K562 (cell line): ENCODE data around the gene AGPAT3. TPM values are rescaled to one million over a fixed set of nuclear protein-coding genes. Genes with fewer than 3 reads are reported as not detected.

Source experiments
- ATAC-seq: fragments of 200-7000 bp; cut with Tn5 transposase; 3 replicates; pipeline ENCODE4 v1.9.1; 2020; ENCODE audit warnings: moderate library complexity
- BruUV-seq: library from RNA; stranded (reverse); fragments of 400-500 nt; replicated peaks from 2 replicates; lab custom pipeline; 2021; lab: Mats Ljungman, UMichigan
- CTCF ChIA-PET: fragments of 300-600 bp; formaldehyde crosslinking; extraction: SDS; loops from one replicate; lab custom pipeline; 2021; ENCODE audit warnings: low intra/inter-chr PET ratio; lab: Yijun Ruan, JAX
- POLR2A ChIA-PET: fragments of 300-600, 350-650 bp; sonication (Branson Sonifier 250); formaldehyde crosslinking; extraction: SDS; loops from one replicate; lab custom pipeline; 2021; ENCODE audit warnings: antibody characterized with exemption, inconsistent platforms; lab: Yijun Ruan, JAX
- DNase-seq, 4 experiments: peaks; one replicate each; pipeline versions ENCODE4 v3.0.0 to v3.0.0-alpha.2; 2011 to 2018; ENCODE audit warnings: low spot score in 3 of 4, mixed read lengths in 3 of 4; ENCODE audit errors: extremely low read depth in 1 of 4
- FAIRE-seq: peaks from 2 replicates; lab custom pipeline; 2011; peaks lifted over from hg19 to GRCh38; lab: Jason Lieb, UNC
- H2AFZ ChIP-seq: 2 replicates; pipeline ENCODE4 v1.6.0; 2011; ENCODE audit warnings: low read depth, low read length, control low read depth, inconsistent platforms
- H3K27ac ChIP-seq: fragments of 200-600 bp; 3 replicates; pipeline ENCODE4 v1.8.0; 2011; ENCODE audit warnings: low read depth, mild to moderate bottlenecking, control low read depth, inconsistent platforms, low read length, moderate library complexity, mixed read lengths; ENCODE audit errors: extremely low read depth
- H3K27me3 ChIP-seq, 2 experiments: fragments of 300-600 bp in 1 of 2; 2 replicates in 1 of 2; 3 replicates in 1 of 2; pipeline versions ENCODE4 v1.6.0 to v1.8.0; 2011; ENCODE audit warnings: inconsistent platforms in 2 of 2, low read length in 2 of 2, mild to moderate bottlenecking in 1 of 2, mixed read lengths in 1 of 2, moderate library complexity in 1 of 2; ENCODE audit not compliant: control insufficient read depth in 2 of 2, insufficient read depth in 2 of 2
- H3K36me3 ChIP-seq: fragments of 300-600 bp; 3 replicates; pipeline ENCODE4 v1.8.0; 2011; ENCODE audit warnings: mild to moderate bottlenecking, low read length, inconsistent platforms; ENCODE audit not compliant: control insufficient read depth, insufficient read depth
- H3K4me1 ChIP-seq, 2 experiments: fragments of 200-600 bp in 1 of 2; replicated peaks in 1 of 2; 2 replicates in 1 of 2; 3 replicates in 1 of 2; pipeline versions ENCODE4 v1.5.1 to v1.8.0; 2011; ENCODE audit warnings: inconsistent platforms in 2 of 2, low read length in 2 of 2, mild to moderate bottlenecking in 1 of 2, mixed read lengths in 1 of 2, moderate library complexity in 1 of 2; ENCODE audit not compliant: control insufficient read depth in 2 of 2, insufficient read depth in 2 of 2
- H3K4me2 ChIP-seq: 2 replicates; pipeline ENCODE4 v1.6.1; 2011; ENCODE audit warnings: low read length, control low read depth, inconsistent platforms, mixed read lengths; ENCODE audit not compliant: insufficient read depth
- H3K4me3 ChIP-seq: fragments of 200-600 bp; sonication (generic), shearing (Covaris generic); 2 replicates; pipeline ENCODE4 v1.5.1; 2016; ENCODE audit warnings: control low read depth, inconsistent platforms
- H3K79me2 ChIP-seq: fragments of 200-600 bp; 3 replicates; pipeline ENCODE4 v1.8.0; 2011; ENCODE audit warnings: low read length, inconsistent platforms; ENCODE audit not compliant: control insufficient read depth, insufficient read depth
- H3K9ac ChIP-seq, 2 experiments: 2 replicates each; pipeline versions ENCODE4 v1.6.0 to v1.6.1; 2011; ENCODE audit warnings: low read depth in 2 of 2, low read length in 2 of 2, control low read depth in 1 of 2, inconsistent platforms in 1 of 2, mild to moderate bottlenecking in 1 of 2, mixed read lengths in 1 of 2; ENCODE audit not compliant: insufficient read depth in 1 of 2
- H3K9me1 ChIP-seq: one replicate; pipeline ENCODE4 v1.6.0; 2011; ENCODE audit warnings: inconsistent platforms, mild to moderate bottlenecking, low read length, moderate library complexity; ENCODE audit not compliant: control insufficient read depth, insufficient read depth
- H3K9me3 ChIP-seq: replicated peaks from 2 replicates; pipeline ENCODE4 v1.5.1; 2011; ENCODE audit warnings: low read depth, low read length, inconsistent platforms; ENCODE audit not compliant: control insufficient read depth, insufficient read depth
- H4K20me1 ChIP-seq: replicated peaks from 2 replicates; pipeline ENCODE4 v1.6.1; 2011; ENCODE audit warnings: low read length, inconsistent platforms, mixed read lengths; ENCODE audit not compliant: control insufficient read depth, insufficient read depth
- ATF1 ChIP-seq, 2 experiments: fragments of 450-650 bp in 1 of 2; IDR thresholded peaks; 2 replicates each; pipeline ENCODE4 v1.6.1; 2016; ENCODE audit warnings: missing compliant biosample characterization in 1 of 2, missing genetic modification characterization in 1 of 2
- CEBPG ChIP-seq, 3 experiments: fragments of 200-800 bp in 1 of 3; sonication (Bioruptor generic) in 1 of 3; sonication (generic) in 1 of 3; formaldehyde crosslinking in 1 of 3; IDR thresholded peaks in 2 of 3; conservative IDR thresholded peaks in 1 of 3; 2 replicates each; pipeline versions ENCODE4 v1.6.1 to v1.8.0; 2016 to 2022; ENCODE audit warnings: missing compliant biosample characterization in 2 of 3, missing genetic modification characterization in 2 of 3, mild to moderate bottlenecking in 1 of 3, missing genetic modification reagents in 1 of 3
- DPF2 ChIP-seq: fragments of 450-650 bp; IDR thresholded peaks from 2 replicates; pipeline ENCODE4 v1.6.1; 2016
- HCFC1 ChIP-seq: IDR thresholded peaks from 2 replicates; pipeline ENCODE4 v1.6.1; 2012; ENCODE audit warnings: low read depth, low read length, improper control_type of control experiment
- HDAC2 ChIP-seq: fragments of 450-650 bp; IDR thresholded peaks from 2 replicates; pipeline ENCODE4 v1.6.1; 2016; ENCODE audit warnings: mild to moderate bottlenecking
- HLTF ChIP-seq: fragments of 450-650 bp; IDR thresholded peaks from 2 replicates; pipeline ENCODE4 v1.6.1; 2016
- HNRNPK ChIP-seq: fragments of 200-400 bp; formaldehyde crosslinking; IDR thresholded peaks from one replicate; pipeline ENCODE4 v1.6.1; 2018; ENCODE audit warnings: mild to moderate bottlenecking, low read depth, low read length; ENCODE audit not compliant: poor library complexity, severe bottlenecking
- NUFIP1 ChIP-seq: fragments of 450-650 bp; IDR thresholded peaks from 2 replicates; pipeline ENCODE4 v1.6.1; 2018; ENCODE audit not compliant: partially characterized antibody
- PHF8 ChIP-seq: fragments of 200-600 bp; sonication (generic); IDR thresholded peaks from 2 replicates; pipeline ENCODE4 v1.6.1; 2012; ENCODE audit warnings: mixed run types, mild to moderate bottlenecking, inconsistent platforms, low read length, moderate library complexity, borderline replicate concordance
- SMARCA4 ChIP-seq: fragments of 450-650 bp; IDR thresholded peaks from 2 replicates; pipeline ENCODE4 v1.6.1; 2016
- SPI1 ChIP-seq: IDR thresholded peaks from 2 replicates; pipeline ENCODE4 v1.6.1; 2011; ENCODE audit warnings: low read depth, low read length, control low read depth, borderline replicate concordance
- U2AF2 ChIP-seq: fragments of 200-400 bp; formaldehyde crosslinking; optimal IDR thresholded peaks from 2 replicates; pipeline ENCODE3; 2017; ENCODE audit warnings: low read depth, mild to moderate bottlenecking, low read length
- YBX1 ChIP-seq: fragments of 450-650 bp; IDR thresholded peaks from 2 replicates; pipeline ENCODE4 v1.7.1; 2016; ENCODE audit warnings: mild to moderate bottlenecking
- ZBTB17 ChIP-seq: fragments of 450-650 bp; formaldehyde crosslinking; IDR thresholded peaks from 2 replicates; pipeline ENCODE4 v1.4.0; 2020; ENCODE audit warnings: mild to moderate bottlenecking
- ZNF253 ChIP-seq: fragments of 250-450 bp; sonication (Bioruptor Pico); conservative IDR thresholded peaks from 2 replicates; pipeline ENCODE4 v1.6.1; 2021; ENCODE audit warnings: mild to moderate bottlenecking
- ZNF41 ChIP-seq: fragments of 250-450 bp; sonication (Bioruptor Pico); conservative IDR thresholded peaks from 2 replicates; pipeline ENCODE4 v1.4.0; 2020; ENCODE audit warnings: mild to moderate bottlenecking
- ZNF551 ChIP-seq: fragments of 250-450 bp; sonication (Bioruptor Pico); IDR thresholded peaks from 2 replicates; pipeline ENCODE4 v1.5.0; 2021; ENCODE audit warnings: mild to moderate bottlenecking, moderate library complexity
- WGBS: fragments of 100-300 bp; shearing (Covaris generic); methylation state at CpG from one replicate; pipeline ENCODE4 v1.1.6; 2016; ENCODE audit warnings: low coverage, mixed read lengths; ENCODE audit not compliant: insufficient coverage; ENCODE audit errors: missing lambda C conversion rate; 5-methylcytosine and 5-hydroxymethylcytosine counted together
- in situ Hi-C: fragments of 300-500 bp; cut with MboI; formaldehyde crosslinking; loops from 4 replicates; pipeline ENCODE4 v1.15.0; 2018; ENCODE audit warnings: inconsistent platforms, mixed read lengths
- intact Hi-C: fragments of 100-400 bp; cut with micrococcal nuclease; formaldehyde crosslinking; loops from 2 replicates; pipeline ENCODE4 v1.14.2; 2022
- polyA plus RNA-seq, 8 experiments: library from polyadenylated mRNA; depleted of rRNA in 4 of 8; stranded (reverse) in 5 of 8; unstranded in 3 of 8; fragments of >200 nt; fragmentation: Nextera tagmentation in 2 of 8; fragmentation: Illumina TruSeq in 1 of 8; extraction: Ambion mirVana in 2 of 8; extraction: Trizol in 1 of 8; gene quantifications; 2 replicates each; pipeline versions ENCODE4 v1.2.1 to v1.2.3, GENCODE V29; 2011 to 2014; ENCODE audit warnings: inconsistent platforms in 1 of 8, missing spikeins in 1 of 8
- total RNA-seq, 7 experiments: library from RNA; depleted of rRNA in 6 of 7; stranded (reverse); fragments of >200 nt in 6 of 7; fragmentation: Illumina TruSeq in 2 of 7; extraction: Trizol in 2 of 7; gene quantifications; 2 replicates each; pipeline versions ENCODE4 v1.2.1 to v1.2.3, GENCODE V29; 2011 to 2021; ENCODE audit warnings: low replicate concordance in 1 of 7
- TF ChIP-seq, protein P1 (sequence below): fragments of 450-650 bp; conservative IDR thresholded peaks from 2 replicates; pipeline ENCODE4 v1.6.1; 2016; ENCODE audit warnings: missing genetic modification characterization, low read depth, mild to moderate bottlenecking, missing compliant biosample characterization, moderate library complexity
- TF ChIP-seq, protein P2 (sequence below): fragments of 450-650 bp; IDR thresholded peaks from 2 replicates; pipeline ENCODE4 v1.6.1; 2016; ENCODE audit warnings: mild to moderate bottlenecking

The AGPAT3 gene
- total and polyA plus RNA-seq, 9 of the 15 experiments (the other 6 are each of a cell fraction or from before 2014, with no cell fraction given): 1.5 to 88.4 (median 35.7) TPM

- CTCF ChIA-PET: interaction anchor here (0.6 to 1.1 kb wide), 2 partner anchors 201 to 223 kb away, joined by 3 to 5 read pairs; no protein-coding TSS in a partner anchor
- 1% methylated on average over 76 of the region's 107 CpGs for WGBS
- TF ChIP-seq NUFIP1 (no peak), SMARCA4 (no peak), ZNF253 (no peak), SPI1 (peak; percentile 77), HNRNPK (no peak), ZBTB17 (CRISPR knock-in tag) (peak; percentile 84; the same call in 1 of the 2 replicates), HDAC2 (no peak), ZNF41 (CRISPR knock-in tag) (0 out of 2 replicates have a peak, but pooled peaks have one; percentile 10), U2AF2 (no peak), ATF1 (CRISPR knock-in tag; IDR thresholded peaks at IDR 0.05) (peak; percentile 83), ATF1 (tag; IDR thresholded peaks at IDR 0.05) (peak; percentile 93), HCFC1 (peak; percentile 85), HLTF (no peak), PHF8 (peak; percentile 95; the same call in 1 of the 2 replicates), DPF2 (0 out of 2 replicates have a peak, but pooled peaks have one; percentile 30), YBX1 (no peak), CEBPG (CRISPR knock-in tag; IDR thresholded peaks at IDR 0.05) (no peak), CEBPG (tag; conservative IDR thresholded peaks at IDR 0.05 in 1 of 2, IDR thresholded peaks at IDR 0.05 in 1 of 2) (no peak), ZNF551 (CRISPR knock-in tag) (no peak)
- TF ChIP-seq, protein P1, sequence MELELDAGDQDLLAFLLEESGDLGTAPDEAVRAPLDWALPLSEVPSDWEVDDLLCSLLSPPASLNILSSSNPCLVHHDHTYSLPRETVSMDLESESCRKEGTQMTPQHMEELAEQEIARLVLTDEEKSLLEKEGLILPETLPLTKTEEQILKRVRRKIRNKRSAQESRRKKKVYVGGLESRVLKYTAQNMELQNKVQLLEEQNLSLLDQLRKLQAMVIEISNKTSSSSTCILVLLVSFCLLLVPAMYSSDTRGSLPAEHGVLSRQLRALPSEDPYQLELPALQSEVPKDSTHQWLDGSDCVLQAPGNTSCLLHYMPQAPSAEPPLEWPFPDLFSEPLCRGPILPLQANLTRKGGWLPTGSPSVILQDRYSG (tag): no peak
- TF ChIP-seq, protein P2, sequence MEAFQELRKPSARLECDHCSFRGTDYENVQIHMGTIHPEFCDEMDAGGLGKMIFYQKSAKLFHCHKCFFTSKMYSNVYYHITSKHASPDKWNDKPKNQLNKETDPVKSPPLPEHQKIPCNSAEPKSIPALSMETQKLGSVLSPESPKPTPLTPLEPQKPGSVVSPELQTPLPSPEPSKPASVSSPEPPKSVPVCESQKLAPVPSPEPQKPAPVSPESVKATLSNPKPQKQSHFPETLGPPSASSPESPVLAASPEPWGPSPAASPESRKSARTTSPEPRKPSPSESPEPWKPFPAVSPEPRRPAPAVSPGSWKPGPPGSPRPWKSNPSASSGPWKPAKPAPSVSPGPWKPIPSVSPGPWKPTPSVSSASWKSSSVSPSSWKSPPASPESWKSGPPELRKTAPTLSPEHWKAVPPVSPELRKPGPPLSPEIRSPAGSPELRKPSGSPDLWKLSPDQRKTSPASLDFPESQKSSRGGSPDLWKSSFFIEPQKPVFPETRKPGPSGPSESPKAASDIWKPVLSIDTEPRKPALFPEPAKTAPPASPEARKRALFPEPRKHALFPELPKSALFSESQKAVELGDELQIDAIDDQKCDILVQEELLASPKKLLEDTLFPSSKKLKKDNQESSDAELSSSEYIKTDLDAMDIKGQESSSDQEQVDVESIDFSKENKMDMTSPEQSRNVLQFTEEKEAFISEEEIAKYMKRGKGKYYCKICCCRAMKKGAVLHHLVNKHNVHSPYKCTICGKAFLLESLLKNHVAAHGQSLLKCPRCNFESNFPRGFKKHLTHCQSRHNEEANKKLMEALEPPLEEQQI: no peak
Measured at GRCh38 chr21:44011579-44012473, 146.8 kb downstream of the AGPAT3 start, which contains the start of gene TRAPPC10. Gene TRAPPC10 (plus strand): TSS chr21:44012309. CDS start chr21:44012494, 185 bp downstream.

More at GRCh38 chr21:44011579-44012473, 146.8 kb downstream of the AGPAT3 start, which contains the start of gene TRAPPC10:
- H2AFZ ChIP-seq: peak within 1 kb of the TSS; percentile 88
- peaks cover 14% of the 10 kb centered on the region; the same call in 1 of the 2 replicates for H4K20me1 ChIP-seq
- no peaks in the 10 kb centered on the region for H3K9me3 ChIP-seq
- H3K4me1 ChIP-seq: peaks cover 33 to 38% of the 10 kb centered on the region in 2 experiments
- no TSS peak for BruUV-seq
- H3K27ac ChIP-seq: peak within 1 kb of the TSS; percentile 93
- peaks cover 62% of the 10 kb centered on the region for H3K79me2 ChIP-seq
- no peaks in the 10 kb centered on the region; the same call in 2 of the 3 replicates for H3K36me3 ChIP-seq
- peak; percentile 77 for ATAC-seq
- peak within 1 kb of the TSS; percentile 77 for H3K4me3 ChIP-seq
- POLR2A ChIA-PET: interaction anchor here (0.6 to 2.3 kb wide), 5 partner anchors 9 to 20 kb away, joined by 3 to 10 read pairs (median 4); no protein-coding TSS in a partner anchor
- no peaks in the 10 kb centered on the region for H3K9me1 ChIP-seq
- H3K4me2 ChIP-seq: peak within 1 kb of the TSS; percentile 91
- no peak for FAIRE-seq
- DNase-seq: peak; percentile 89 to 95 (median 90)
- in situ Hi-C loops: no loop called here
- intact Hi-C loops: loop anchor here (2.0 kb wide), 2 partner anchors 17 to 285 kb away; no protein-coding TSS in a partner anchor
- H3K9ac ChIP-seq: peak within 1 kb of the TSS; percentile 91 to 94
- no peaks in the 10 kb centered on the region for H3K27me3 ChIP-seq
